ENCODE results near the gene BEAN1.

Gene BEAN1, protein sequence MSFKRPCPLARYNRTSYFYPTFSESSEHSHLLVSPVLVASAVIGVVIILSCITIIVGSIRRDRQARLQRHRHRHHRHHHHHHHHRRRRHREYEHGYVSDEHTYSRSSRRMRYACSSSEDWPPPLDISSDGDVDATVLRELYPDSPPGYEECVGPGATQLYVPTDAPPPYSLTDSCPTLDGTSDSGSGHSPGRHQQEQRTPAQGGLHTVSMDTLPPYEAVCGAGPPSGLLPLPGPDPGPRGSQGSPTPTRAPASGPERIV

DNA sequence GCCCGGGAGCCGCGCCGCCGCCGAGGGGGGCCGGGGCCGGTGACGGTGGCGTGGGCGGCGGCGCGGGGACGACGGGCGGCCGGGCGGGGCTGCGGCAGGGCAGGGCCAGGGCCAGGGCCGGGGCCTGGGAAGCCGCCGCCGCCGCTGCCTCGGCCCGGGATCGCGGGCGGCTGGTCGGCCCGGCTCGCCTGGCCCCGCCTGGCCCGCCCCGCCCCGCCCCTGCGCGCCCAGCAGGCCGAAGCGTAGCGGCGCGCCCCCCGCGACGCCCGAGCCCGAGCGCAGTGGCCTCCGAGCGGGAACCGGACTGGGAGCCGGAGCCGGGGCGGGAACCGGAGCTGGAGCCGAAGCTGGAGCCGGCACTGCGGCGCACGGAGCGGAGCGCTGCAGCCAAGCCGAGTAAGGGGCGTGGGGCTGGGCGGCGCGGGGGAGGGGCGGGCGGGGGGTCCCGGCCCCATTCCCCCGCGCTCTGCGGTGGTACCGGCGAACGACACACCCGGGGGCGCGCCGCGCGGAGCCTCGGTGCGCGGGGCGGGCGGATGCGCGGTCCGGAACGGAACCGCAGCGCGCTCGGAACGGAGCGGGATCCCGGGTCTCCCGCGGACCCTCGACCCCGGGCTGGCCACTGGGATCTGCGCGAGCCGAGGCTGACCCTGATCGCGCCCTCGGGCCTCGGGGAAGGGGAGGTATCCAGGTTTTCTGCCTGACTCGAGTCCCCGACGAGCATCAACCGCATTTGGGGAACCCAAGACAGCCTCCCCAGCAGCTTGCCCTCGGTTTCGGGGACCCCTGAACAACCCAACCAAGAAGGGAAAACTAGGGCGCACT lies at the start of gene BEAN1:
TSS of gene BEAN1 (plus strand) at position 260 of the 825 bp plus-strand sequence. CDS start 10,382 bp downstream, outside the sequence.
- H3K27me3 ChIP-seq (ENCODE audit: control insufficient read depth, insufficient read depth, low read length), result peaks cover 38% of the 10 kb centered on the region
- no peak within 1 kb of the TSS for H3K27ac ChIP-seq (ENCODE audit: low read depth, low read length)
- H3K9ac ChIP-seq (ENCODE audit: low read length), result no peak within 1 kb of the TSS

DNA sequence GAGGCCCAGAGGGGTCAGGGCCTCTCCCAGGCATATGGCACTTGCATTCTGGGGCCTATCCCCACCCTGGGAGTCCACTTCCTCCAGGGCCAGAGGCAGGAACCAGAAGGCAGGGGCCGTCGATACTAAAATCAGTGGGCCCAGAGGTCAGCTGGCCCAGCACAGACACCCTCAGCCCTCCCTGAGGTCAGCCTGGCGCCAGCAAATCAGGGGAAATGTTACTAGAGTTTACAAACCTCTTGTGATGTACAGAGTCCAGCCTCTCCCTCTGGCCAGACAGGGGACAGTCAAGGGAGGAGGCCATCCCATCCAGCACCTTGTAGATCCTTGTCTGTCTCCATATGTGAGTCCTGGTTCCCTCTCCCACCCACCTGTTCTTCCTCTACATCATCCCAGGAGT lies 49.8 kb upstream of the BEAN1 start:
- H3K27ac ChIP-seq (ENCODE audit: low read depth, low read length), result no peak overlapping the region
- H3K4me3 ChIP-seq (ENCODE audit: low read length), result no peak overlapping the region
- H3K27me3 ChIP-seq (ENCODE audit: control insufficient read depth, insufficient read depth, low read length), result no peaks in the 10 kb centered on the region

More for the DNA sequence above, at the start of gene BEAN1:
- Histone ChIP-seq H3K36me3 (ENCODE audit: control insufficient read depth, insufficient read depth, low read length) (no peaks in the 10 kb centered on the region), H3K4me1 (ENCODE audit: control insufficient read depth, insufficient read depth, low read length) (no peaks in the 10 kb centered on the region), H3K4me3 (ENCODE audit: low read length) (peak within 1 kb of the TSS; percentile 47)

DNA sequence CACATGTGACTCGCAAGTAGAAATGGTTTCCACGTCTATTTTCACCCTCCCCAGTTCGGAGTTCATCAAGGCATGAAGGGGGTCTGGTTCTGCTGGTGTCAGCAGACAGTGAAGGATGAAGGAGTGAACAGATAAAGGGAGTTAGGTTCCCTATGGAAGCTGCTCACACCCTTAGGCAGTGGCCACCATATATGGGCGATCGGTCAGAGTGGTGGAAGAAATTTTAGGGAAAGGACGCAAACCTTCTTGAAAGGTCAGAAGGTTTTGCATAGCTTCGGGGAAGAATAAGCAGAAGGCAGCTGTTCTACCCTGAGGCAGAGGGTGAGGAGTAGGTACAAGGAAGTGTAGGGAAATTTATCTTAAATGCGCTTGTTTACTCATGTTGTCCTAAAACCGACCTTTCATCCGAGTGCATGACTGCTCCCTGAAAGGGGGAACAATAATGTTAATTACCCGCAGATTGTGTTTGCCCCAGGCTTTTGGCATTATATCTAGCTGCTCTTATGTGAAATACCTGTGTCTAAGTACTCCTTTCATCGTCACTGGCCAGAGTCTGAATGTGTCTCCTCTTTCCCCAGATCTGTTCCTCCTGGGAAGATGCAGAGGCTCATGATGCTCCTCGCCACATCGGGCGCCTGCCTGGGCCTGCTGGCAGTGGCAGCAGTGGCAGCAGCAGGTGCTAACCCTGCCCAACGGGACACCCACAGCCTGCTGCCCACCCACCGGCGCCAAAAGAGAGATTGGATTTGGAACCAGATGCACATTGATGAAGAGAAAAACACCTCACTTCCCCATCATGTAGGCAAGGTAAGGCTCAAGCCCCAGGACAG lies 48.1 kb upstream of the BEAN1 start:
- no peak overlapping the region for H3K27ac ChIP-seq (ENCODE audit: low read depth, low read length)
- H3K27me3 ChIP-seq (ENCODE audit: control insufficient read depth, insufficient read depth, low read length), result no peaks in the 10 kb centered on the region
- H3K4me1 ChIP-seq (ENCODE audit: control insufficient read depth, insufficient read depth, low read length), result no peaks in the 10 kb centered on the region
- H3K9ac ChIP-seq (ENCODE audit: low read length), result no peak overlapping the region
- no peaks in the 10 kb centered on the region for H3K36me3 ChIP-seq (ENCODE audit: control insufficient read depth, insufficient read depth, low read length)
- no peak overlapping the region for H3K4me3 ChIP-seq (ENCODE audit: low read length)

More for the DNA sequence above, 49.8 kb upstream of the BEAN1 start:
- Histone ChIP-seq H3K4me1 (ENCODE audit: control insufficient read depth, insufficient read depth, low read length) (no peaks in the 10 kb centered on the region), H3K36me3 (ENCODE audit: control insufficient read depth, insufficient read depth, low read length) (no peaks in the 10 kb centered on the region), H3K9ac (ENCODE audit: low read length) (no peak overlapping the region)

DNA sequence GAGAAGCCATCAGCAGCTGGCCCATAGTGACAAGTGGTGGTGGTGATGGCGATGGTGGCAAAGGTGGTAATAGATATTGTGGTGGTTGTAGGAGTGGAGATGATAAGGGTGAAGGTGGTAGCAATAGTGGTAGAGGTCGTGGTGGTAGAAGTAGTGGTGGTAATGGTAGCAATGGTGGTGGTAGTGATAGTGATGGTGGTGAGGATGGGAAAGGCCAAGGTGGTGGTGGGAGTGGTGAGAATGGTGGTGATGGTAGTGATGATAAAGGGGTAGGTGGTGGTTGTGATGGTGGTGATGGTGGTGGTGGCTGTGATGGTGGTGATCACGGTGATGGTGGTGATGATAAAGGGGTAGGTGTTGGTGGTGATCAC lies 47.5 kb upstream of the BEAN1 start:
- no peaks in the 10 kb centered on the region for H3K27me3 ChIP-seq (ENCODE audit: control insufficient read depth, insufficient read depth, low read length)
- no peak overlapping the region for H3K9ac ChIP-seq (ENCODE audit: low read length)
- H3K4me3 ChIP-seq (ENCODE audit: low read length), result no peak overlapping the region
- no peaks in the 10 kb centered on the region for H3K36me3 ChIP-seq (ENCODE audit: control insufficient read depth, insufficient read depth, low read length)
- no peak overlapping the region for H3K27ac ChIP-seq (ENCODE audit: low read depth, low read length)
- no peaks in the 10 kb centered on the region for H3K4me1 ChIP-seq (ENCODE audit: control insufficient read depth, insufficient read depth, low read length)

DNA sequence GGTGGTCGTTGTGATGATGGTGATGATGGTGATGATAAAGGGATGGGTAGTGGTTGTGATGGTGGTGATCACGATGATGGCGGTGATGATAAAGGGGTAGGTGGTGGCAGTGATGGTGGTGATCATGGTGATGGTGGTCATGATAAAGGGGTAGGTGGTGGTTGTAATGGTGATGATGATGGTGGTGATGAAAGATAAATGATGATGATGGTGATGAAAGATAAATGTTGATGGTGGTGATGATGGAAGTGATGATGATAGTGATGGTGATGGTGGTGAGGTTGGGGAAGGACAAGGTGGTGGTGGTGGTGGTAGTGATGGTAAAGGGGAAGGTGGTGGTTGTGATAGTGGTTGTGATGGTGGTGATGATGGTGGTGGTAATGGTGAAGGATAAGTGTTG lies 46.7 kb upstream of the BEAN1 start:
- Histone ChIP-seq H3K36me3 (ENCODE audit: control insufficient read depth, insufficient read depth, low read length) (no peaks in the 10 kb centered on the region), H3K4me3 (ENCODE audit: low read length) (no peak overlapping the region), H3K4me1 (ENCODE audit: control insufficient read depth, insufficient read depth, low read length) (no peaks in the 10 kb centered on the region), H3K27ac (ENCODE audit: low read depth, low read length) (no peak overlapping the region), H3K27me3 (ENCODE audit: control insufficient read depth, insufficient read depth, low read length) (no peaks in the 10 kb centered on the region), H3K9ac (ENCODE audit: low read length) (no peak overlapping the region)

DNA sequence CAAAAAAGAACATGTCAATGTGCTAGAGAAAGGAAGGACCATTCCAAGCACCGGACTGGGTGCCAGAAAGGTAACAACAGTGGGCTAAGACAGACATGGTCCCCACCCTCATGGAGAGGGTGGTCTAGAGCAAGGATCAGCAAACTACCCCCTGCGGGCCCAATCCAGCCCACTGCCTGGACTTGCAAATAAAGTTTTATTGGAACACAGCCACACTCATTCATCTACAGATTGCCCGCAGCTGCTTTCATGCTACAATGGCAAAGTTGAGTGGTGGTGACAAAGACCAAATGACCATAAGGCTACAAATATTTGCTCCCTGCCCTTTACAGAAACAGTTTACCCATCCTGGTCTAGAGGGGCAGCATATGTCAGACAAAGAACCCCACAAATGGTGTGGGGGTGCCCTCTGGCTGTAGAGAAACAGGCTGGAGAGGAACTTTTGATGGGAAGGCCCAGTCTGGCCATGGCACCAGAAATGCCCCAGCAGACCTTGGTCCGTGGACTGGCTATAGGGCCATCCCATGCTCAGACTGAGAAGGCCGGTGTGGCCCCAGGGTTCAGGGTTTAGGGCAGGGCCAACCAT lies 45.4 kb upstream of the BEAN1 start:
- H3K4me3 ChIP-seq (ENCODE audit: low read length), result no peak overlapping the region
- H3K9ac ChIP-seq (ENCODE audit: low read length), result no peak overlapping the region
- H3K4me1 ChIP-seq (ENCODE audit: control insufficient read depth, insufficient read depth, low read length), result no peaks in the 10 kb centered on the region
- no peak overlapping the region for H3K27ac ChIP-seq (ENCODE audit: low read depth, low read length)
- no peaks in the 10 kb centered on the region for H3K27me3 ChIP-seq (ENCODE audit: control insufficient read depth, insufficient read depth, low read length)
- no peaks in the 10 kb centered on the region for H3K36me3 ChIP-seq (ENCODE audit: control insufficient read depth, insufficient read depth, low read length)

DNA sequence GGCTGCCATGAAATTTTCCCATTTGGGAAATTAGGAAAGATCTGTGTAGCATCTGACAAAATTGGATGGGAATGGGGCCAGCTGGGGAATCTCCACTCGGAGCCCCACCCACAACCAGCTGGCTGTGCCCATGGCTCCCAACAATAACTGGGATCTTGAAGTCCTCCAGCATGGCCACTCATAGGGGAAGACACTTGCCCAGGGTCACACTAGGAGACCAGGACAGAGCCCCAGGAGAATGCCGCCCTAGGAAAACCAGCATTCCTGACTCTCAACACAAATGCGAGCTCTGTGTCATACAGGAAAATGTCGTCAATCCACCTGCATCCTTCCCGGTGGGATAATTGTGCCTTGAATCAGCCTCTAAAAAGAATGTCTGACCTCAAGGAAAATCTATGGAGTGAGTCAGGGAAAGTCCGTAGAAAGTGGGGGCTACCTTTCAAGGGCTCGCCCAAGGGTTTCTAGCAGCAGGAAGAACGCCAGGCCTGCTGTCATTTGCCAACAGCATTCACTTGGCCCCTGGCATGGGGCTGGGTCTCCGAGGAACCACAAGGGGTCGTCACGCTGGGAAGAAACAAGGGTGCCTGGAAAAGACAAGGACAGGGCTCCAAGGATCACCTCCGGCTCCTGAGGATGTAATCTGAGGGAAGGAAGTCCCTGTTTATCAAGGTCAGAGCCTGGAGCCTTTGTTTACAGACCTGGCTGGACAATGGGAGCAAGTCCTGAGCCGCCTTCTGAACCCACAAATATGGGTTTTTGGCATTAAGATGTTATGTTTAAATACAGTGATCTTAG lies 44.7 kb upstream of the BEAN1 start:
- no peaks in the 10 kb centered on the region for H3K36me3 ChIP-seq (ENCODE audit: control insufficient read depth, insufficient read depth, low read length)
- H3K9ac ChIP-seq (ENCODE audit: low read length), result no peak overlapping the region
- no peak overlapping the region for H3K27ac ChIP-seq (ENCODE audit: low read depth, low read length)
- H3K4me1 ChIP-seq (ENCODE audit: control insufficient read depth, insufficient read depth, low read length), result no peaks in the 10 kb centered on the region
- no peak overlapping the region for H3K4me3 ChIP-seq (ENCODE audit: low read length)
- H3K27me3 ChIP-seq (ENCODE audit: control insufficient read depth, insufficient read depth, low read length), result no peaks in the 10 kb centered on the region

DNA sequence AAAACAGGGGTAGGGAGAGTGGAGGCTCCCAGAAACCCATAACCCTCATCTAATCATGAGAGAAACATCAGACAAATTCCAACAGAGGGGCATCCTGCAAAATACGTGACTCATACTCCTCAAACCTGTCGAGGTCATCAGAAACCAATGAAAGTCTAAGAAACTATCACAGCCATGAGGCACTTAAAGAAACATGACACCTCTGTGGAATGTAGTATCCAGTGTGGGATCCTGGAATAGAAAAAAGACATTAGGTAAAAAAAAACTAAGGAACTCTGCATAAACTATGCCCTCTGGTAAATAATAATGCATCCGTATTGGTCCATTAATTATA lies 44.2 kb upstream of the BEAN1 start:
- H3K4me3 ChIP-seq (ENCODE audit: low read length), result no peak overlapping the region
- H3K36me3 ChIP-seq (ENCODE audit: control insufficient read depth, insufficient read depth, low read length), result no peaks in the 10 kb centered on the region
- H3K27me3 ChIP-seq (ENCODE audit: control insufficient read depth, insufficient read depth, low read length), result no peaks in the 10 kb centered on the region
- H3K9ac ChIP-seq (ENCODE audit: low read length), result no peak overlapping the region
- H3K4me1 ChIP-seq (ENCODE audit: control insufficient read depth, insufficient read depth, low read length), result no peaks in the 10 kb centered on the region
- no peak overlapping the region for H3K27ac ChIP-seq (ENCODE audit: low read depth, low read length)

DNA sequence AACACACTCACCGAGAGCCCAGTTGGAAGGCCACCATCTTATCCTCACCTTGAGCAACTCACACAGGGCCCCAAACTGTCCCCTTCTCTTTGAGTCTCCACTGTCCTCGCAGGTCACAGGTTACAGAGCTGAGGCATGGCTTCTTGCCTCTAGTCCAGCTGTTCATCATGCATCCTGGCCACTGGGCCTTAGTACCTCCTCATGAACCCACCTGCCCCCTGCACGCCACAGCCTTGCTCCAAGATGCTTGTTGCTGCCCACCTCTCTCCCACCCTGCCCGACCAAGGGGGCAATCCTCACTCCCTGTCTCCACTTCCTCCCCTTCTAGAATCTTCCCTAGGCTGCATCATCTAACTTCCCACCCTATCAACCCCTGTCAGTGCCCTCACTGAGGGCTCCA lies 43.5 kb upstream of the BEAN1 start:
- no peaks in the 10 kb centered on the region for H3K4me1 ChIP-seq (ENCODE audit: control insufficient read depth, insufficient read depth, low read length)

DNA sequence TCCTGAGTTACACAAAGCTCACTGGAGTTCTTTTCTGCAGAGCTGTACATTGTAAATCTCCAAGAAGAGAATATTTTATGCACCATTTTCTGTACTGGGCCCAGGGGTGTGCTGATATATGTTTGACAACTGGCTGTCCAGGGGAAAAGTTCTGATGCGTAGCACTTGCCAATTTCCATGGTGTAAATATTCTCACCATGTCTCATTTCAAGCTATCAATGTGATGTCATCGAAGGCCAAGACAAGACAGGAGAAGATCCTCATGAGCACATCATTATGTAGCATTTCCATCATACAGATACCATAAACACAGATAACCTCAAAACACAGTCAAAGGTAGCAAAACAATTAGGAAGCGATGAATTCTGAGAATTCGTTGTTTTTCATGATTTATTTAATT lies 41.7 kb upstream of the BEAN1 start:
- H3K36me3 ChIP-seq (ENCODE audit: control insufficient read depth, insufficient read depth, low read length), result no peaks in the 10 kb centered on the region
- H3K27me3 ChIP-seq (ENCODE audit: control insufficient read depth, insufficient read depth, low read length), result no peaks in the 10 kb centered on the region
- no peak overlapping the region for H3K4me3 ChIP-seq (ENCODE audit: low read length)
- H3K27ac ChIP-seq (ENCODE audit: low read depth, low read length), result no peak overlapping the region
- no peaks in the 10 kb centered on the region for H3K4me1 ChIP-seq (ENCODE audit: control insufficient read depth, insufficient read depth, low read length)
- no peak overlapping the region for H3K9ac ChIP-seq (ENCODE audit: low read length)

More for the DNA sequence above, 43.5 kb upstream of the BEAN1 start:
- Histone ChIP-seq H3K27ac (ENCODE audit: low read depth, low read length) (no peak overlapping the region), H3K9ac (ENCODE audit: low read length) (no peak overlapping the region), H3K4me3 (ENCODE audit: low read length) (no peak overlapping the region), H3K27me3 (ENCODE audit: control insufficient read depth, insufficient read depth, low read length) (no peaks in the 10 kb centered on the region), H3K36me3 (ENCODE audit: control insufficient read depth, insufficient read depth, low read length) (no peaks in the 10 kb centered on the region)

DNA sequence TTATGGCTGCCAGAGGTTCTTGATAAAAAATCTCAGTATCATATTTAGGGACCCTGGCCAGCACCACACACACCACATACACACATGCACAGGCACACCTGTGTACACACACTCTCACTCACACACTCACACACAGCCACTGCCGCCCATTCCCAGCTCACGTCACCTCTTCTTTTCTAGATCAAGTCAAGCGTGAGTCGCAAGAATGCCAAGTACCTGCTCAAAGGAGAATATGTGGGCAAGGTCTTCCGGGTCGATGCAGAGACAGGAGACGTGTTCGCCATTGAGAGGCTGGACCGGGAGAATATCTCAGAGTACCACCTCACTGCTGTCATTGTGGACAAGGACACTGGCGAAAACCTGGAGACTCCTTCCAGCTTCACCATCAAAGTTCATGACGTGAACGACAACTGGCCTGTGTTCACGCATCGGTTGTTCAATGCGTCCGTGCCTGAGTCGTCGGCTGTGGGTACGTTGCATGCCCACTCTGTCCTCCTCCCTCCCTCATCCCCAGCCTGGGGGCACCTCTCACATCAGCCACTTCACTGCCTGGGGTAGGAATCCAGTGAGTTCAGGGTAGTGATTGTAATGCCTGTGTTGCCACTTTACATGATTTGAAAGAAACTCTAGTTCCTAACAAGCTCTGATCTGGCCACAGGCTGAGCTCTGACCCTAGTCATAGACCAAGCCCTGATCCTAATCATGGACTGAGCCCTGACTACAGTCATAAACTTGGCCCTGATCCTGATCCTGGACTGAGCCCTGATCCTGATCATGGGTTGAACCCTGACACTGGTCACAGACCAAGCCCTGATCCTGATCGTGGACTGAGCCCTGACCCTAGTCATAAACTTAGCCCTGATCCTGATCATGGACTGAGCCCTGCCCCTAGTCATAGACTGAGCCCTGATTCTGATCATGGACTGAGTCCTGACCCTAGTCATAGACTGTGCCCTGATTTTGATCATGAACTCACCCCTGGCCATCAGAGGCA lies 40.2 kb upstream of the BEAN1 start:
- no peak overlapping the region for H3K27ac ChIP-seq (ENCODE audit: low read depth, low read length)
- H3K9ac ChIP-seq (ENCODE audit: low read length), result no peak overlapping the region
- no peaks in the 10 kb centered on the region for H3K27me3 ChIP-seq (ENCODE audit: control insufficient read depth, insufficient read depth, low read length)
- no peaks in the 10 kb centered on the region for H3K4me1 ChIP-seq (ENCODE audit: control insufficient read depth, insufficient read depth, low read length)
- H3K4me3 ChIP-seq (ENCODE audit: low read length), result no peak overlapping the region
- H3K36me3 ChIP-seq (ENCODE audit: control insufficient read depth, insufficient read depth, low read length), result peaks cover 3% of the 10 kb centered on the region
